HG03135 (cell line): ENCODE measurements around the gene PREX1.
A peak's percentile ranks its signal among the peaks of the same experiment; 100 is the strongest.
"Not testable (repeated sequence)": the region's sequence is repeated elsewhere in the genome, so short reads cannot be mapped to it uniquely, and the experiment has no call there.

Experiments
- ATAC-seq: cut with Tn5 transposase; IDR thresholded peaks from one replicate; pipeline ENCODE4 v1.9.1; 2021; ENCODE audit warnings: mild to moderate bottlenecking, moderate library complexity; ENCODE audit not compliant: unreplicated experiment

Gene PREX1

DNA sequence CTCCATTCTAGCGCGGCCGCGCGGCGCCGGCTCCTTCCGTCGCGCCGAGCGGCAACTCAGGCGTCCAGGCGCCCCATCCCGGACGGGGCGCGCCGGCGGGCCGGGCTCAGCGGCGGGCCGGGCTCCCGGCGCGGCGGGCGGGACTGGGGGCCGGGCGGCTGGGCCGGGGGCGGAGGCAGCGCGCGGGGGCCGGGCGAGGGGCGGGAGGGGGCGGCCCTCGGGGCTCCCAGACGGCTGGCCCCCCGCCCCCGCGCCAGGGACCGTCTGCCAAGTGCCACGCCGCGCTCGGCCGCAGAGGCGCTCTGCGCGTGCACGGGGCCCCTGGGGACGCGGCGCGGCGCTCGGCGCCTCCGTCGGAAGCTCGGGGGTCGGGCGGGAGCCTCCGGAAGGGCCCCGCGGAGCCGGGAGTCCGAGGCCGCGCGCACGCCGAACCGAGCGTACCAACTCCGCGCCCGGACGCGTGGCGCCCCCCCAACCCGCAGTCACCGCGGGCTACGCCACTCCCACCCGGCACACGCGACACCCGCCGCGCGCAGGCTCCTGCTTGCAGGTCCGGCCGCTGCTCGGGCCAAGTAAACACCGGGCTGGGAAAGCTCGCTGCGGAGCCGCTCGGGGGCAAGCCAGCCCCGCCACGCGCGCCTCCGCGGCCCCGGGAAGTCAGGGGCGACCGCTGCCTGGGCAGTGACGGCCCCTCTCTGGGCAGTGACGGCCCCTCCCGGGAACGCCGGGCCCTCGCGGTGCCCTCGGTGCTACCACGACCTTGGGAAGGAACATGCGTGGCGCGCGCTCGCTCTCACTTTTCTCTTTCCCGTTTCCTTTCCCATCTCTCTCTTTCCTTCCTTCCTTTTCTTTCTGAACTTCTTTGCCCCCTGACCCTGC, at the start of gene PREX1:
TSS of gene PREX1 (minus strand) at position 145 of the 879 bp plus-strand sequence. CDS start at position 6, 139 bp downstream.
- ATAC-seq: peak; percentile 48

DNA sequence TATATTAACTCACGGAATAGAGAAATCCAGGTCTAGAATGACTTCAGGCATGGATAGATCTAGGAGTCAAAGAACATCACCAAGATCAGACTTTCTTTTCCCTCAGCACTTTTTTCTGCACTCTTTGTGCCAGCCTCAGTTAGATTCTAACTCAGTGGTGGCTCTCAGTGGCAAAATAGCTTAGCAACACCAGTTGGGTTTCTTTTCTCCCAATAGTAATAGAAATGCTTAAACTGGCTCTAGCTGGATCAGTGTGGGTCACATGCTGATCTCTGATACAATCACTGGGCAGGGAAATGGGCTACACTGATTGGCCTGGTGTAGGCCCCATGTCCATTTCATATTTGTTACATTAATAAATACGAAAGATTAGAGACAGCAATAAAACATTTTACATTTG, 49.5 kb upstream of the PREX1 start:
- no peak for ATAC-seq

GRCh38 chr20:48875914-48876240, 48.1 kb upstream of the PREX1 start:
- no peak for ATAC-seq

DNA sequence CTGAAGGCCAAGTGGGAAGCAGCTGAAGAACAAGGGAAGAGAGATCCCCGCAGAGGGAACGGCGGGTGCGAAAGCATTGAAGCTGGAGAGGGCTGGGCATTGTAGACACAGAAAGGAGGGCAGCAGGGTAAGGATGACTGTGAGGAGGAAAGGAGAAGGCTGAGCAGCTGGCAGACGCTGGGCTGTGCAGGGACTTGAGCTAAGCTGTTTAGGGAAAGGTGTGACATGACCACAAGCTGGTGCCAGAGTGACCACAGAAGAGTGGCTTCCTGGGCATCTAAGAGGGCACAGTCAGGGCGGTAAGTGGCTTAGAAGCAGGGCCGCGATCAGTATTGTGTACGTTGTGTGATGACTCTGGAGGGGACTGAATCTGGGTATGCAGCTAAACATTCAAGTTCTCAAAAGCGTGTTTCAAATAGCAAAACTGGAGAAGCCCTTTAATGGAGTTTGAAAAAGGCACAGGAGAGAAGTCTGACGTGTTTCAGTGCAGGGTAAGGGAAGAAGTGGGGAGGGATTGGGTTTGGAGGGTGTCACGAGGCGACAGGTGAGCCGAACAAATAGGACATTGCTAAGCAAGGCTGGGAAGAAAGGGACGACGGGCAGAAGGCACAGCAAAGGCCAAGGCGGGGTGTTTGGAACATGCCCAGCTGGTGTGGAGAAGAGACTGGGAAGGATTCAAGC, 47.6 kb upstream of the PREX1 start:
- ATAC-seq: no peak

GRCh38 chr20:48869442-48869841, 41.6 kb upstream of the PREX1 start:
- not testable (repeated sequence) for ATAC-seq

DNA sequence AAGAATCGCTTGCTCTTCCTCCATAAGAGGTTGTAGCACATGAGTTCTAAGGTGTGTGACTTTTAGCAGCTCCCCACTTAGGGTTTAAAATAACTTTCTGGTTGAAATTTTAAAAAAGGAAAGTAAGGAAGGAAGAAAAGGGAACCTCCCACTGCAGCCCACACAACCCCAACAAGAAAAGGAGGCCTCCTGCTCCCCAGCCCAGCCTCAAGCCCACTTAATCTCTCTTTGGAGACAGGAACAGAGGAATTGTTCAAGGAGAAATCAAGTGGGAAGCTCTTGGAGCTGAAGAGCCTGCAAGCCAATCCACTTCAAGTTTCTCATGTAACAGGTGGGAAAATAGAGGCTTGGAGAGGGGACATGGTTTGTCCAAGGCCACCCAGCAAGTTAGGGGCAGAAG, 39.1 kb upstream of the PREX1 start:
- no peak for ATAC-seq

- no peak for ATAC-seq
Observed at GRCh38 chr20:48864738-48865318, 37.0 kb upstream of the PREX1 start.

- ATAC-seq: no peak
Observed at GRCh38 chr20:48864254-48864653, 36.5 kb upstream of the PREX1 start.

DNA sequence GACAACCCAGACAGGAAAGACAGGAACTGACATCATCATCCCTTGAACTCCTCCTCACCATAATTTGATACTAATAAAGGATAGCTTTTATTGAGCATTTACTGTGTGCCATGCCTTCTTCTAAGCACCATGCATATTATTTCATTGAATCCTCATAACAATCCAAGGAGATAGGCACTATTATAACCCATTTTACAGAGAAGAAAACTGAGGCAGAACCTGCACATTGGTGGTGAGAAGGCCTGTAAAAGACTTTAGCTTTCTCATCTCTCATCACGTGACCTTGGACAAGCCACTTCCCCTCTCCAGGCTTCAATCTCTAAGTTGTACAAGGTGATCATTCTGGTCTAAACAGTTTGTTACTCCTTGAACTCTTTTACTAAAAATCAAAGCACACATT, 34.5 kb upstream of the PREX1 start:
- no peak for ATAC-seq

- ATAC-seq: no peak
Observed at GRCh38 chr20:48861444-48861843, 33.6 kb upstream of the PREX1 start.

- ATAC-seq: no peak
Observed at GRCh38 chr20:48858075-48858790, 30.4 kb upstream of the PREX1 start.

- ATAC-seq: no peak
Observed at GRCh38 chr20:48856130-48856529, 28.3 kb upstream of the PREX1 start.

- no peak for ATAC-seq
Observed at GRCh38 chr20:48855046-48855445, 27.2 kb upstream of the PREX1 start.

- no peak for ATAC-seq
Observed at GRCh38 chr20:48852609-48853008, 24.8 kb upstream of the PREX1 start.

DNA sequence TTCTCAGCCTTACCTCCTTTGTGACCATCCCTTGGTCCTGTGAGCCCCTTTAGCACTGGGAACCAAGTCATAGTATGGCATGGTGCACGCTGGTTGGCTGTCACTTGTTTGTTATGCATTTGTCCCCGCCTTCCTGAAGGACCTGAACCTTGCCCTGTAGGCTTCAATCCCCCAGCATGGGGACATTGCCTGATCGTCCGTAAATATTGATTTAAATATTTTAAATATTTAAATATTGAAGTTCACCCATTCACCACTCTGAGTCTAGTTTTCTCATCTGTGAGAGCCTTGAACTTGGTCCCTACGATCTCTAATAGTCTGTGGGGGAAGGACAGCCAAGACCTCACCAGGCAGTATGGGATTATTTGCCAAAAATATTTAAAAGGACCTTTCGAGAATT, 23.8 kb upstream of the PREX1 start:
- ATAC-seq: no peak

- ATAC-seq: no peak
Observed at GRCh38 chr20:48850977-48851299, 23.1 kb upstream of the PREX1 start.

GRCh38 chr20:48850257-48850976, 22.6 kb upstream of the PREX1 start:
- ATAC-seq: no peak

DNA sequence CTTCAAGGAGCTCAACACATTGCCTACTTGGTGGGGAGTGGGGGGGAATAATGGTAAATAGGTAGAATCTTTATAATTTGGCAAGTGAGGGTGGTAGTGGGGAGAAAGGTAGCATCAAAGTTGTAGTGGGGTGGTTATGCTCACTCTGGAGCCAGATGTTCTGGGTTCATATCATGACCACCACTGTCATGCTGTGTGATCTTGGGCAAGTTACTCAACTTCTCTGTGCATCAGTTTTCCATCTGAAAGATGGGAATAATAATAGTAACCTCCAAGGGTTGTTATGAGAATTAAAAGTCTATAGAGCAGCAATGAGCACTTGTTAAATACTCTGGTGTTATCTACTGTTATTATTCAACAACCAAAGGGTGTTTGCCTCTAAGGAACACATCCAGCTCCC, 22.0 kb upstream of the PREX1 start:
- no peak for ATAC-seq

GRCh38 chr20:48849299-48849698, 21.5 kb upstream of the PREX1 start:
- no peak for ATAC-seq

DNA sequence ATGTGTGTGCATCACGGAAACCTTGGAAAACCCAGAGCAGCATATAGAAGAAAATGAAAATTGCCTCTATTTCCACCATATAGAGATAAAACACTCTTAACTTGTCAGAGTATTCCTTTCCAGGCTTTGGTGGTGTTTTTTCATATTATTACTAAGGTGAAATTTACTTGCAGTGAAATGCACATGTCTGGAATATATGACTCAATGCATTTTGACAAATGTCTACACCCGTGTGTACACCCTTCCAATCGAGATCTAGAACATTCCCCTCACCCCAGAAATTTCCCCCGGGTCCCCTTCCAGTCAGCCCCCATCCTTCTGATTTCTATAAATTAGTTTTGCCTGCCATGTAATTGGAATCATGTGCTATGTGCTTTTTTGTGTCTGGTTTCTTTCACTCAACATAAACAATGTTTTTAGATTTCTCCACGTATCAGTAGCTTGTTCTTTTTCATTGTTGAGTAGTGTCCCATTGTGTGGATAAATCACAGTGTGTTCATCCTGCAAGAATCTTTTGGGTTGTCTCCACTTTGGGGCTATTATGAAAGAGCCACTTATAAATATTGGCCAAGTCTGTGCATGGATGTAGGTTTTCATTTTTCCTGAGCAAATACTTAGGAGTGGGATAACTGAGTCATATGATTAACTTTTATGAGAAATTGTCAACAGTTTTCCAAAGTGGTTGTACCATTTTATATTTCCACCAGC, 19.9 kb upstream of the PREX1 start:
- no peak for ATAC-seq
